Measurements from ENCODE around the gene ZNF213. TPM values are rescaled to one million over a fixed set of nuclear protein-coding genes. Genes with fewer than 3 reads are reported as not detected.

Gene ZNF213
- total and polyA plus RNA-seq, 12 donors, result 2.6 to 19.5 (median 12.2) TPM

- WGBS, 4 donors, result 74 to 84% (median 78%) methylated on average over 6 of the region's 6 CpGs
- H3K27me3 ChIP-seq, result no peaks in the 10 kb centered on the region
- H3K27ac ChIP-seq, result no peak overlapping the region
- no peak overlapping the region for H3K4me3 ChIP-seq
- H3K4me1 ChIP-seq (replicated peaks in 1 of 2), result peaks cover 13 to 33% of the 10 kb centered on the region in 2 donors
- no peak for DNase-seq
- no peak for TF ChIP-seq POLR2A (IDR thresholded peaks at IDR 0.05)
- H3K36me3 ChIP-seq (replicated peaks in 1 of 2), result peaks cover 0 to 6% of the 10 kb centered on the region in 2 donors
- intact Hi-C loops (cut with DNase I), result loop anchor here (5.0 to 10.0 kb wide), 2 partner anchors 70 to 73 kb away; no protein-coding TSS in a partner anchor
- H3K9me3 ChIP-seq (replicated peaks in 1 of 3), result no peaks in the 10 kb centered on the region
These were observed 7.1 kb upstream of the ZNF213 start for GRCh38 chr16:3127745-3128144.

GRCh38 chr16:3129137-3130131 lies 5.4 kb upstream of the ZNF213 start:
- 9 to 16% (median 13%) methylated on average over 26 to 28 of the region's 28 CpGs for WGBS, 4 donors
- Histone ChIP-seq H3K9me3 (replicated peaks in 1 of 3) (no peaks in the 10 kb centered on the region), H3K36me3 (replicated peaks in 1 of 2) (peaks cover 0 to 6% of the 10 kb centered on the region in 2 donors), H3K4me3 (peak overlapping the region in 1 of 4 donors; percentile 43), H3K27ac (peak overlapping the region in 4 of 5 donors; percentile 33 to 84 (median 66)), H3K27me3 (no peaks in the 10 kb centered on the region), H3K4me1 (replicated peaks in 1 of 2) (peaks cover 13 to 36% of the 10 kb centered on the region in 2 donors)
- intact Hi-C loops (cut with DNase I), result loop anchor here (5.0 to 10.0 kb wide), 2 partner anchors 72 to 75 kb away; no protein-coding TSS in a partner anchor
- DNase-seq, result peak; percentile 79 to 90 (median 85)
- TF ChIP-seq, protein P1, sequence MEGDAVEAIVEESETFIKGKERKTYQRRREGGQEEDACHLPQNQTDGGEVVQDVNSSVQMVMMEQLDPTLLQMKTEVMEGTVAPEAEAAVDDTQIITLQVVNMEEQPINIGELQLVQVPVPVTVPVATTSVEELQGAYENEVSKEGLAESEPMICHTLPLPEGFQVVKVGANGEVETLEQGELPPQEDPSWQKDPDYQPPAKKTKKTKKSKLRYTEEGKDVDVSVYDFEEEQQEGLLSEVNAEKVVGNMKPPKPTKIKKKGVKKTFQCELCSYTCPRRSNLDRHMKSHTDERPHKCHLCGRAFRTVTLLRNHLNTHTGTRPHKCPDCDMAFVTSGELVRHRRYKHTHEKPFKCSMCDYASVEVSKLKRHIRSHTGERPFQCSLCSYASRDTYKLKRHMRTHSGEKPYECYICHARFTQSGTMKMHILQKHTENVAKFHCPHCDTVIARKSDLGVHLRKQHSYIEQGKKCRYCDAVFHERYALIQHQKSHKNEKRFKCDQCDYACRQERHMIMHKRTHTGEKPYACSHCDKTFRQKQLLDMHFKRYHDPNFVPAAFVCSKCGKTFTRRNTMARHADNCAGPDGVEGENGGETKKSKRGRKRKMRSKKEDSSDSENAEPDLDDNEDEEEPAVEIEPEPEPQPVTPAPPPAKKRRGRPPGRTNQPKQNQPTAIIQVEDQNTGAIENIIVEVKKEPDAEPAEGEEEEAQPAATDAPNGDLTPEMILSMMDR (IDR thresholded peaks at IDR 0.05), result peak; percentile 84 to 94 (median 90)
- TF ChIP-seq POLR2A (IDR thresholded peaks at IDR 0.05), result no peak

GRCh38 chr16:3131755-3132377 lies 3.0 kb upstream of the ZNF213 start:
- intact Hi-C loops (cut with DNase I), result no loop called here
- Histone ChIP-seq H3K27ac (no peak overlapping the region), H3K4me3 (no peak overlapping the region), H3K4me1 (replicated peaks in 1 of 2) (peaks cover 15 to 39% of the 10 kb centered on the region in 2 donors), H3K27me3 (no peaks in the 10 kb centered on the region), H3K36me3 (replicated peaks in 1 of 2) (peaks cover 0 to 6% of the 10 kb centered on the region in 2 donors), H3K9me3 (replicated peaks in 1 of 3) (no peaks in the 10 kb centered on the region)
- TF ChIP-seq, protein P1 (IDR thresholded peaks at IDR 0.05), result peak; percentile 12 to 54 (median 38)
- TF ChIP-seq POLR2A (IDR thresholded peaks at IDR 0.05), result no peak
- 55 to 65% (median 59%) methylated on average over 12 of the region's 12 CpGs for WGBS, 4 donors
- peak in 3 of 7 donors; percentile 49 to 59 (median 54) for DNase-seq

DNA sequence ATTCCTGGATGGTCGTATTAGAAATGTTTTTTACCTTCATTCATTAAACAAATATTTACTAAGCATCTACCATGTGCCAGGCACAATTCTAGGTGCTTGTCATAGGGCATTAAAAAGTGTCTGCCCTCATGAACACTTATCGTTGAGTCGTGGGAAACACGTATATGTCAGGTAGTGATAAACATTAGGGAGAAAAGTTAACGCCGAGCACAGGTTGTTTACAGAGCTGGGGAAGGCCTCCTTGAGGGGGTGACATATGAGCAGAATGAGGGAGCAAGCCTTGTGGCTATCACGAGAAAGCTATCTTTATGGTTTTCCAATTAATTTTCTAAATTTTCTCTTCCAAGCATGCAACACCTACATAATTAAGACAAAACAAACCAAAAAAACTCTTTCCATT lies 985 bp upstream of the ZNF213 start:
- no peaks in the 10 kb centered on the region for H3K27me3 ChIP-seq
- H3K36me3 ChIP-seq (replicated peaks in 1 of 2), result peaks cover 0 to 6% of the 10 kb centered on the region in 2 donors
- H3K4me3 ChIP-seq, result peak overlapping the region in 3 of 4 donors; percentile 67 to 96 (median 84)
- H3K27ac ChIP-seq, result peak overlapping the region; percentile 85 to 97 (median 96)
- no peak for DNase-seq
- 9 to 14% (median 11%) methylated on average over 7 of the region's 7 CpGs for WGBS, 4 donors
- H3K9me3 ChIP-seq (replicated peaks in 1 of 3), result no peaks in the 10 kb centered on the region
- intact Hi-C loops (cut with DNase I), result no loop called here
- H3K4me1 ChIP-seq (replicated peaks in 1 of 2), result peaks cover 12 to 34% of the 10 kb centered on the region in 2 donors
- no peak for TF ChIP-seq POLR2A (IDR thresholded peaks at IDR 0.05)
- TF ChIP-seq, protein P1 (IDR thresholded peaks at IDR 0.05), result no peak

Data from adrenal gland (tissue), 12 donors.